ENCODE measurements around the gene IL2RA.
"Not testable (repeated sequence)": the region's sequence is repeated elsewhere in the genome, so short reads cannot be mapped to it uniquely, and the experiment has no call there.

The IL2RA gene

DNA sequence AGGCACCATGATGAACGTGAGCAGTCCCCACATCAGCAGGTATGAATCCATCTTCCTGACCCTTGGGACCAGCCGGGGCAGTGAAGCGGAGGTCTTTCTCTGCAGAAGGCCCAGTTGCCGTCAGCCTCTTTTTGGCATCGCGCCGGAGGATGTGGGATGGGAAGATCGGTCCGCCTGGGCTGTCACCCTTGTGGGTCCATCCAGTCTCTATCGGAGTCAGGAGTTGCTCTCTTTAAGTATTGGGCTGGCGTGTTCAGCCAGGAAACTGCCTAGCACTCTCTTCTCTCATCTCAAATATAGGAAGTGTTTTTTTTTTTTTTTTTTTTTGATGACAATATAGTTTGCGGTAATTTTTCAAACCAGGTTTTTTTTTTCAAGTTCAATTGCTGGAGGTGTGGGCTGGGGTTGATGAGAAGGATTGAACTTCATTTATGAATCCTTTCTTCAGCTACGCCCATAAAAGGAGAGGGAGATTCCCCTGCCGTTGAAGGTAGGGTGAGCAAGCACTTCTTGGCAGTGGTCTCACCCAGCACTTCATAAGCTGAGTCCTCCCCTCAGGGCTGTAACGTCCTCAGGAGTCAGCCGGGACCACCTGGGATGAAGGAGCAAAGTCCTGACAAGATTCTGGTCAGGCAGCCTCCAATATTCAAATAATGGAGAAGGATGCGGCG, at the start of gene IL2RA:
Gene IL2RA, minus strand, starts transcription at position 267 of the 671 bp plus-strand sequence. Its CDS starts 216 bp downstream, at position 51.
- no peak for DNase-seq

- DNase-seq, result no peak
Measured at GRCh38 chr10:6110136-6110535, 48.0 kb upstream of the IL2RA start.

DNA sequence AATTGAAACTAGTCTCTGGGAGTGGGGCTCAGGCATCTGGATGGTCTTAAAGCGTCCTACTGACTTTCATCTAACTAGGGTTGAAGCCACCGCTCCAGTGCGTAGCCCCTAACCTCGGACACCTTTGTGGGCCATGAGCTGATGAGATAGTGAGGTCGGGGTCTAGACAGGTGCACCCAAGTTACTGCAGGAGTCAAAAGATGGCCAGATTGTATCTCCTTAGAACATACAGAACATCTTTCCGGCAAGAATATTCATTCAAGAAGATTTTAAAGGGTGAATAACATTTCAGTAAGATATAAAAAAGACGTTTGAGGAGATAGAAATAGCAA, 47.2 kb upstream of the IL2RA start:
- DNase-seq, result no peak

DNA sequence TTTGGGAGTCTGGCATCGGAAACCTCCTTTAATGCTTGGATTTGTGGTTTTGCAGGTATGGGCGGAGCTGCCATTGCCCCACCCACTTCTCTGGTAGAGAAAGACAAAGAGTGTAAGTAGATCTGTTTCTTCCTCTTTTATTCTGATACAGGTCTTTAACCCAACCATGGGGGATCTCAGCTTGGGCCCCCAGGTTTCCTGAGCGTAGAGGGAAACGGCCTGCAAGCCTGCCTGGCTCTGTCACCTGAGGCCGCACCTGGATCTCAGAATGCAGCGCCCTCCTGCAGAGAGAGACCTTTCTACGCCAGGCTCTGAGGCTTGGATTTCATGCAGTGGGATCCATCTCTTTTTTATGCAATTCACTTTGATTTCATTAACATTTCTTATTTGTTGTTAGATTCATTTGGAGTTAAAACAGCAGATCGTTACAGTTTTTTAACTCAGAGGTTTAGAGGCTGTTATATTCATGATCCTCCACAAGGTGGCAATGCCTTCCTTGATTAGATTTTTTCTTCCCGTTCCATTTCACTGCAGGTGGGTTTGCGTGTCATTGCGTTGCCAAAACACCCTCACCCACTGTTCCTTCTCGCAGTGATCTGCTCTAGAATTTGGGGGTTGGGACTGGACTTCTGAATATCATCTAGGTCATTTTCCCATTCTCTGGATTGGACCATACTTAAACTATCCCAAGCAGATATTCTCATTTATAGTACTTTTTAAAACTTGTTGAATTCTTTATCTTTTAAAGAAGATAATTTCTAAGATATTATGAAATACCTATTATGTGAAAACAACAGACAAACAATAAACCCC, 46.7 kb upstream of the IL2RA start:
- no peak for DNase-seq

GRCh38 chr10:6108072-6108471, 45.9 kb upstream of the IL2RA start:
- no peak for DNase-seq

DNA sequence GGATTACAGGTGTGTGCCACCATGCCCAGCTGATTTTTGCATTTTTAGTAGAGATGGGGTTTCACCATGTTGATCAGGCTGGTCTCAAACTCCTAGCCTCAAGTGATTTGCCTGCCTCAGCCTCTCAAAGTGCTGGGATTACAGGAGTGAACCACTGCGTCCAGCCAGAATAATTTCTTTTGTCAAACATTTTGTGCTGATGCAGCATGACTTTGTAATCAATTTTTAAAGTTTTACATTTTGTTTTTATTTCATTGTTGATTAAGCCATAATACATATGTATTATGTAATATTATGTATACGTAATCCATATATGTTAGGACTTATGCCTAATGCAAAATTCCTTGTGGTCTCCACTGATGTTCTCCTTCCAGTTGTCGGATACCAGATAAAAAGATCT, 45.4 kb upstream of the IL2RA start:
- DNase-seq, result not testable (repeated sequence)

DNA sequence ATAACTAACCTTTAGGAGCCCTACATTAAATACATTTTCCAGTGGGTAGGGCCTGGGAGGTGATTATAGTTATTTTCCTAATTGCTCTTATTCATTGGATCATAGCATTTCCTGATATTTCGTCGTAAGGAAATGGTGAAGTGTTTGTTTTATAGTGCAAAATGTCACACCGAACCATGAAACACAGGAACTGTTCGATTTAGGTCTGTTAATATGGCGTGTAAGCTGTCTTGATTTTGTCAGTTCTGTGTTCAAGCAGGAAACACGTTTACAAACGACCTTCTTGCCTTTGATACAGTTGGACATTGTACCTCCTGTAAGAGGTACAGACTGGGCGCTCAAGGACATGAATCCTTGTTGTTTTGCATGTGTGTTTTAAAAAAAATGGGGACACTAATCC, 41.4 kb upstream of the IL2RA start:
- no peak for DNase-seq

DNA sequence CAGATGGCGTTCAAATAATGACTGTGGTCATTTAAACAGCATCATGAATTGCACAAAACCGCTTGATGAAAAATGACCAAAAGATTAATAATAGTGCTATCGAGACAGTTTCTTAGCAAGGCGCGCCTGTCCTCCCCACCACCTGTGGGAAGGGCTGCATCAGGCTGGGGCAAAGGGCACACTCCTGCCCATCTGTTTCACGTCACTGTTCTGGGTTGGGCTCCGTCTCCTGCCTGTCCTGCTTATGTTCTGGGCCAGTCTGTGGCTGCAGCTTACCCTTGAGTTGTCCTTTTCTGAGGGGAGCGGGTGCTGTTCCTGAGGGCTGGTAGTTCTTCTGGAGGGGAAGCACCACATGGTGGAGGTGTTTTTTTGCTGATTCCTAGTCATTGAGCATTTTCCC, 40.0 kb upstream of the IL2RA start:
- DNase-seq, result no peak

DNA sequence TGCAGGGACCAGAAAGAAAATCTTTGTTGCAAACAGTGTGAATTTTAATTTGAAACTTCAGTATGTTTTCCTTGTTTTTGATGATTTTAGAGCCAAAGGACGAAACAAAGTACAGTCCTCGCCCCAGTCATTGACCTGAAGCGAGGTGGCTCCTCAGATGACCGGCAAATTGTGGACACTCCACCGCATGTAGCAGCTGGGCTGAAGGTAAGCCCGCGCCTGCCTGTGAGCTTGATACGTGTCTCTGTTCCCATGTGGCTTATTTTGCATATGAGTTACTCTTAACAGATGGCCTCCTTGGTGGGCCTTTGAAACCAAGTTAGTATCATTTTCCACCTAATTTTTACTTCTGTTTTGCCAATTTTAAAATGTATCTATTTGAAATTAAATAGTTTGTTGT, 39.0 kb upstream of the IL2RA start:
- no peak for DNase-seq

DNA sequence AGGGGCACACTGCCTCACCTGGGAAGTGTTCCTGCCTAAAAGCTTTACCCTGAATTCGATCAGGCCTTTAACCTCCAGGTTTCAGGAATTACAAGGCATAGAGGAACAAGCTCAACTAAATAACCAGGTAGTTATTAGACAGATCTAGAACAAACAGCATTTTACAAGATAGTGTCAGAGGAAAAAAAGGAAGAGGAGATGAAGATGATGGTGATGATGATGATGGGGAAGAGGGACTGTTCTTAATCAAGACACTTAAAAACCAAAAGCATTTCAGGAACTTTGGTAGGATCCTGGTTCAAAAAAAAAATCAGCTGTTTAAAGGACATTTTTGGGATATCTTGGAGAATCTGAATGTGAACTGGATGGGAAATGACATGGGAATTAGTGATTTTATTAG, 38.2 kb upstream of the IL2RA start:
- DNase-seq, result no peak

DNA sequence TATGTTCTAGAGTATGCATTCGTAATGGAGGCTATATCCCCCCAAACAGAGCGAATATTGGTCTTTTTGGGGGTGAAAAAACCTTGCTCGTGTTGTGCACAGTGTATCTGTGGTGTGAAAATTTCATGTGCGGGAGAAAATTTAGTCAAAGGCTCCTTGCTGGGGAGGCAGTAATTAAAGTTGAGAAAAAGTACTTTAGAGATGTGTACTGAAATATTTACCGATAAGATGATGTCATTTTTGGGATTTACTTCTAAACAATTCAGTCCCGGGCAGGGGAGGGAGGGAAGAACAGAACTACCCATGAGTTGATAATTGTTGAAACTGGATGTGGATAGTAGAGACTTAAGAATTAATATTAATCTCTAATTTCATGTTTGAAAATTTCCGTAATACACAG, 36.0 kb upstream of the IL2RA start:
- DNase-seq, result no peak

DNA sequence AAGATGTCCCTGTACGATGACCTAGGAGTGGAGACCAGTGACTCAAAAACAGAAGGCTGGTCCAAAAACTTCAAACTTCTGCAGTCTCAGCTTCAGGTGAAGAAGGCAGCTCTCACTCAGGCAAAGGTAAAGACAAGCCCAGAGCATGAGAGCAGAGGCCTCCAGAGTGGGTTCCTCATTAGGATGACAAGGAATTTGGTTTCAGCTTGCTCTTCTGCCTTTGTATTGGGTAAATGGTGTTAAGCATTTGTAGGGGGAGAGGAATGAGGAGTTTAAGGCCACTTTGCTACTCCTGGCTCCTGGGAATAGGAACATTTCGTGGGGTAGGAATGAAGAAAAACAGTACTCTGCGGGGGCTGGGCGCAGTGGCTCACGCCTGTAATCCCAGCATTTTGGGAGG, 34.9 kb upstream of the IL2RA start:
- DNase-seq, result no peak

DNA sequence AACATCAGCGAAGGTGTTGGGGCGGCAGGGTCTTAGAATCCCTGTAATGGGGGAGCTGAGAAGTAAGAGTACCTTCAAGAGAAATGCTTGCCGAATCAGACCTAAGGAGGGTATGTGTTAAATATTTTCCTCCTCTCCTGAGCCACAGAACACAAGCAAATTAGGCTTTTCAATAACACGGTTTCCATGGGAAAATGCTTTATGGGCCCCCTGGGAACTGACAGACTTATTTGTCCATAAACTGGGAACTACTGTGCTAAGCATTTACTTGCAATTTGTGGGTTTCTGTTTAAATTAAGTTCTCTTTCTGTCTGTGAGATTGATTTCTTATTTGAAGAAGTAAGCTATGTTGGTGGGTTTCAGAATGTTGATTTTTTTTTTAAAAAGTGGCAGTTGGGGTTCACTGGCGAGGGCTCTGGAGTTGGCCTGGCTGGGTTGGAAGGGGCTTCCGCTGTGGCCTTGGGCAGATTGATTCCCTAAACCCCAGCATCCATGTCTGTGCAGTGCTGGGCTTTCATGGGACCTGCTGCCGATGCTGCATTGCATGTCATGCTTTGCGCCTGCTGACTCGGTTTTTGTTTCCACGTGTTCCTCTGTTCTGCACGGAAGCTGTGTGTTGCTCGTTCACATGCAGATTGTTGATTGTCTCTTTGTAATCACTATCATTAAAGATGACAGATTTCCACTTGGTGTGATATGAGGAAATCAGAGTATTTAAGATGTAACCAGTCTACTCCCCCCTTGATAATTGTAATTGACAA, 33.8 kb upstream of the IL2RA start:
- DNase-seq, result no peak

GRCh38 chr10:6092731-6093130, 30.6 kb upstream of the IL2RA start:
- no peak for DNase-seq

DNA sequence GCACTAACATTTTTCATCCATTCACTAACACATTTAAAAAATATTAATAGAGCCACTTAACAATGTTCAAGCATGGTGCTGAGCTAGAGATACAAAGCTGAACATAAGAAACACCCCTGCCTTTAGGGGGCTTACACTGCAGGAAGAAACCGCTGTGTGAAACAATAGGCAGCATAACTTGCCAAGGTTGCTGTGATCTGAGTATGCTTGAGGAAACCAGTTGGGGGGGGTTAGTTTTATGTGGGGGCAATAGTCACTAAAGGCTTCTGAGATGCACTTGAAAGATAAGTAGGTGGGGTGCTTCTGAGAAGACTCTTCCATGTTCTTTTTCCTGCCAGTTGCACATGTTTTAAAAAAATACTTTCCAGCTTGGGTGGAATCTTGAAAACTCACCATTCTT, 29.5 kb upstream of the IL2RA start:
- no peak for DNase-seq

- DNase-seq, result no peak
Measured at GRCh38 chr10:6089334-6090219, 27.4 kb upstream of the IL2RA start.

DNA sequence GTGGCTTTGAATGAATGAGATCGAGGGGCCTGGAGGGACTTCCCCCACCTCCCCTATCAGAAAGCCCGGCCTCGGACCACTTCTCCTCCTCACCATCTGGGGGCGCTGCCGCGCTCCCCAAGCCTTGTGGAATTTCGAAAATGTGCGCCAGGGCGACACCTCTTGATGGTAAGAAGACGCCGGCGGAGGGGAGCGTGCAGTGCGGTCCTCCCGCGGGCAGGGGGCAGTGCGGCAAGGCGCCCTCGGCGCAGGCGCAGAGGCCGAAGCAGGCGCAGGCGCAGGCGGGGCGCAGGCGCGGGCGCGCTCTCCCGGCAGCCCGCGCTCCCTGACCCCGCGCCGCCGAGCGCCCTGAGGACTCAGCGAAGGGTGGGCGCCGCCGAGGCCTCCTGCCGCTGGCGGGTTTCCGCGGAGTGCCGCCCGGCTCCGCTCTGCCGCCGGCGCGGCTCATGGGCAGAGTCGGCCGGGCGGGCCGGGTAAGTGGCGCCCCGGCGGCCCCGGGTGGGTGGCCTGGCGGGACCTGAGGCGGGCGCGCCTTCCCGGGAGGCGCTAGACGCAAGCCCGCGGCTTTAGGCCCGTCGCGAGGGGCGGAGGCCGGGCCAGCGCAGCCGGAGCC, 26.7 kb upstream of the IL2RA start, which contains the start of gene RBM17:
Gene RBM17, plus strand, starts transcription at position 314 of the 613 bp plus-strand sequence. CDS start 8,032 bp downstream, outside the sequence.
- DNase-seq, result peak; percentile 55 to 84

GRCh38 chr10:6086375-6087233, 24.4 kb upstream of the IL2RA start:
- DNase-seq, result peak; percentile 18 to 68

DNA sequence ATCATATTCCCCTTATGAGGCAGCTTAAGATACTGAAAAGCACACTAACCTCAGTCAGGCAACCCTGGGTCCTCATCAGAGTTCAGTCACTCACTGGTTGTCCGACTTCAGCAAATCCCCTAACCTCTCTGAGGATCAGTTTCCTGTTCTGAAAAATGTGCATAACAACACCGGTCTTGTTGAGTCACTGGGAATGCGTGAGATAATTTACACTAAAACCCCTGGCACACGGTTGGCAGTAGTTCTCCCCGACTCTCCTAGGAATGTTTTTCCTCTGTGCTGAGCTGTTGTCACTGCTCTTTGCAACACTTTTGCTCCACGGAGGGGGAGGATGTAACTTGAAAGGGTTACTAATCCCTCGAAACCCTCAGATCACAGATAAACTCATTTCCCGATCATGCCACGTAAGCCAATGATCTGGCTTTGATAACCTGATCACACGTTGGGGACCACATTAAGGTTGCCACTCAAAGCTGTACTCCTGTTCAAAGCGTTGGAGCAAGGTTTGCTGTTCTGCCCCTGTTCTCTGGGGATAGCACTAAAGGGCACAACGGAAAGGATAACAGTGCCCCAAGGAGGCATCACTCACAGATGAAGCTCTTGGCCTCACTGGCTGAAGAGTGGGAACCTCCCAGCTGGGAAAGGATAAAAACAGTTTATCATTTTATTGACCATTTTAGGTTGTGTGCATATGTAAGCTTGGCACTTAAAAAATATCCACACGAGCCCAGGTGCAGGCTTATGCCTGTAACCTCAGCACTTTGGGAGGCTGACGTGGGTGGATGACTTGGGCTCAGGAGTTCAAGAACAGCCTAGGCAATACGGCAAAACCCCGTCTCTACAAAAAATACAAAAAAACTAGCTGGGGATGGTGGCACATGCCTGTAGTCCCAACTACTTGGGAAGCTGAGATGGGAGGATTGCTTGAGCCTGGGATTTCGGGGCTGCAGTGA, 21.6 kb upstream of the IL2RA start:
- DNase-seq, result no peak
